Measurements from ENCODE around the gene EPB41L4B.

EPB41L4B gene

GRCh38 chr9:109239240-109239639 lies 81.6 kb downstream of the EPB41L4B start:
- no peaks in the 10 kb centered on the region for H3K4me1 ChIP-seq (ENCODE audit: control insufficient read depth, insufficient read depth, low read length, poor library complexity, severe bottlenecking)
- H3K9me3 ChIP-seq (ENCODE audit: control insufficient read depth, low read length) = no peaks in the 10 kb centered on the region
- peaks cover 4% of the 10 kb centered on the region for H3K27me3 ChIP-seq (replicated peaks; ENCODE audit: control insufficient read depth, insufficient read depth, low read length, poor library complexity, severe bottlenecking)
- H3K4me3 ChIP-seq (ENCODE audit: insufficient read depth, low read depth, low read length, poor library complexity, severe bottlenecking) = no peak overlapping the region
- no peaks in the 10 kb centered on the region for H3K36me3 ChIP-seq (ENCODE audit: control insufficient read depth, insufficient read depth, low read length)
- H3K27ac ChIP-seq (ENCODE audit: insufficient read depth, low read length, poor library complexity, severe bottlenecking) = no peak overlapping the region
- DNase-seq = no peak

DNA sequence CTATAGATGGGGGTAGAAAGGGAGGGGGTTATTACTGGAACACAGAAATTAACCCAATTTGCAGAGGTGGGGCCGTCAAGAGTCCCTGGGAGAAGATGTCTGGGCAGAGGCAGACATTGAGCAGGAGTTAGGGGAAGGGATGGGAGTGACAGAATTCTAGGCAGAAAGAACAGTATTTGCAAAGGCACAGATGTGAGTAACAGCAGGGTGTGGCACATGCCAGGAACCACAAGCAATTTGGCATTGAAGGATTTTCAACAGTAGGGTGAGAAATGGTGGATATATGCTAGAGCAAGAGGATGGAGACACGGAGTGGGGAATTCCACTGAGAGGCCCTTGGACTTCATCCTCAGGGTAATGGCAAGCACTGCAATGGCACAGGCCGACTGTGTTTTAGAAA lies 82.2 kb downstream of the EPB41L4B start:
- H3K36me3 ChIP-seq (ENCODE audit: control insufficient read depth, insufficient read depth, low read length) = no peaks in the 10 kb centered on the region
- H3K4me3 ChIP-seq (ENCODE audit: insufficient read depth, low read depth, low read length, poor library complexity, severe bottlenecking) = no peak overlapping the region
- peaks cover 4% of the 10 kb centered on the region for H3K27me3 ChIP-seq (replicated peaks; ENCODE audit: control insufficient read depth, insufficient read depth, low read length, poor library complexity, severe bottlenecking)
- no peak overlapping the region for H3K27ac ChIP-seq (ENCODE audit: insufficient read depth, low read length, poor library complexity, severe bottlenecking)
- no peaks in the 10 kb centered on the region for H3K4me1 ChIP-seq (ENCODE audit: control insufficient read depth, insufficient read depth, low read length, poor library complexity, severe bottlenecking)
- no peak for DNase-seq
- H3K9me3 ChIP-seq (ENCODE audit: control insufficient read depth, low read length) = no peaks in the 10 kb centered on the region

- Histone ChIP-seq H3K27me3 (replicated peaks; ENCODE audit: control insufficient read depth, insufficient read depth, low read length, poor library complexity, severe bottlenecking) (peaks cover 4% of the 10 kb centered on the region), H3K36me3 (ENCODE audit: control insufficient read depth, insufficient read depth, low read length) (no peaks in the 10 kb centered on the region), H3K4me1 (ENCODE audit: control insufficient read depth, insufficient read depth, low read length, poor library complexity, severe bottlenecking) (no peaks in the 10 kb centered on the region), H3K4me3 (ENCODE audit: insufficient read depth, low read depth, low read length, poor library complexity, severe bottlenecking) (no peak overlapping the region), H3K27ac (ENCODE audit: insufficient read depth, low read length, poor library complexity, severe bottlenecking) (no peak overlapping the region), H3K9me3 (ENCODE audit: control insufficient read depth, low read length) (no peaks in the 10 kb centered on the region)
- DNase-seq = no peak
Observed at GRCh38 chr9:109238125-109238524, 82.7 kb downstream of the EPB41L4B start.

- DNase-seq = no peak
- Histone ChIP-seq H3K27ac (ENCODE audit: insufficient read depth, low read length, poor library complexity, severe bottlenecking) (no peak overlapping the region), H3K36me3 (ENCODE audit: control insufficient read depth, insufficient read depth, low read length) (no peaks in the 10 kb centered on the region)
Observed at GRCh38 chr9:109232449-109233237, 88.2 kb downstream of the EPB41L4B start.

DNA sequence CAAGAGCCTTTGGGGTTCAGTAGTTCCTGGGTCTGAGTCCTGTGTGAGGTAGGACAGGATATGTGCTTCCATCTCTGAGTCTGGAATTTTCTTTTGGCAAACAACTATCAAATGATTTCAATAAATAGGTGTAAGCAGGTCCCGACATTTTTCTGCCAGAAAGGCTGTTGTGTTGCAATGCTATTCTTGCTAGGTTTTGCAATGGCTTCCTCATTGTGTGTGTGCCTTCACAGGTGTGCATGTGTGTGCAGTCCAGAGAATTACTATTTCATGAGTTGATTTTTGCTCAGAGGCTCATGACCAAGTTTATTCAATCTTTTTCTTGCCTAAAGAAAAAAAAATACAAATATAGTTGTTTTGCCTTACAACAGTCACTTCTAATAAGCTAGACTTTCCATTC lies 89.3 kb downstream of the EPB41L4B start:
- no peak for DNase-seq
- H3K9me3 ChIP-seq (ENCODE audit: control insufficient read depth, low read length) = no peaks in the 10 kb centered on the region
- no peak overlapping the region for H3K27ac ChIP-seq (ENCODE audit: insufficient read depth, low read length, poor library complexity, severe bottlenecking)
- H3K4me1 ChIP-seq (ENCODE audit: control insufficient read depth, insufficient read depth, low read length, poor library complexity, severe bottlenecking) = no peaks in the 10 kb centered on the region
- no peaks in the 10 kb centered on the region for H3K36me3 ChIP-seq (ENCODE audit: control insufficient read depth, insufficient read depth, low read length)
- no peak overlapping the region for H3K4me3 ChIP-seq (ENCODE audit: insufficient read depth, low read depth, low read length, poor library complexity, severe bottlenecking)
- peaks cover 4% of the 10 kb centered on the region for H3K27me3 ChIP-seq (replicated peaks; ENCODE audit: control insufficient read depth, insufficient read depth, low read length, poor library complexity, severe bottlenecking)

More at GRCh38 chr9:109232449-109233237, 88.2 kb downstream of the EPB41L4B start:
- H3K4me3 ChIP-seq (ENCODE audit: insufficient read depth, low read depth, low read length, poor library complexity, severe bottlenecking) = no peak overlapping the region
- no peaks in the 10 kb centered on the region for H3K9me3 ChIP-seq (ENCODE audit: control insufficient read depth, low read length)
- H3K4me1 ChIP-seq (ENCODE audit: control insufficient read depth, insufficient read depth, low read length, poor library complexity, severe bottlenecking) = no peaks in the 10 kb centered on the region
- H3K27me3 ChIP-seq (replicated peaks; ENCODE audit: control insufficient read depth, insufficient read depth, low read length, poor library complexity, severe bottlenecking) = peaks cover 4% of the 10 kb centered on the region

DNA sequence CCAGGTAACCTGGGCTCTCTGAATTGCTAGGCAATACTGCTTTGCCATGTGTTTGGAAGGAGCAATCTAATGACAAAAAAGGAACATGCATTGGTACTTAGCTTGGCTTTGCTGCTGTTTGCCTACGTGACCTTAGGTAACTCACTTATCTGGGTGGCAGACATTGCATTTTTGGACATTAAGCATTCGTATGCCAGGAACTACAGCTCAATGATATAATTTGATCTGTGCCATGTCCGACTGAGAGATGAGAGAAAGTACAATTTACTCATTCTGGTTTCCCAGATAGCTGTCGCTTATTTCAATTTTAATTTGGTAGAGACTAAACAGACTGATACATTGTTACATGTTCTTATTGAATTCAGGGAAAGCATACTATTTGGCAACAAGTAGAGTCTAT lies 90.6 kb downstream of the EPB41L4B start:
- H3K27ac ChIP-seq (ENCODE audit: insufficient read depth, low read length, poor library complexity, severe bottlenecking) = no peak overlapping the region
- H3K4me1 ChIP-seq (ENCODE audit: control insufficient read depth, insufficient read depth, low read length, poor library complexity, severe bottlenecking) = no peaks in the 10 kb centered on the region
- H3K27me3 ChIP-seq (replicated peaks; ENCODE audit: control insufficient read depth, insufficient read depth, low read length, poor library complexity, severe bottlenecking) = no peaks in the 10 kb centered on the region
- DNase-seq = no peak
- H3K9me3 ChIP-seq (ENCODE audit: control insufficient read depth, low read length) = no peaks in the 10 kb centered on the region
- H3K4me3 ChIP-seq (ENCODE audit: insufficient read depth, low read depth, low read length, poor library complexity, severe bottlenecking) = no peak overlapping the region
- H3K36me3 ChIP-seq (ENCODE audit: control insufficient read depth, insufficient read depth, low read length) = no peaks in the 10 kb centered on the region

GRCh38 chr9:109229682-109230081 lies 91.2 kb downstream of the EPB41L4B start:
- H3K9me3 ChIP-seq (ENCODE audit: control insufficient read depth, low read length) = no peaks in the 10 kb centered on the region
- H3K27me3 ChIP-seq (replicated peaks; ENCODE audit: control insufficient read depth, insufficient read depth, low read length, poor library complexity, severe bottlenecking) = no peaks in the 10 kb centered on the region
- H3K27ac ChIP-seq (ENCODE audit: insufficient read depth, low read length, poor library complexity, severe bottlenecking) = no peak overlapping the region
- no peaks in the 10 kb centered on the region for H3K4me1 ChIP-seq (ENCODE audit: control insufficient read depth, insufficient read depth, low read length, poor library complexity, severe bottlenecking)
- DNase-seq = no peak
- H3K4me3 ChIP-seq (ENCODE audit: insufficient read depth, low read depth, low read length, poor library complexity, severe bottlenecking) = no peak overlapping the region
- H3K36me3 ChIP-seq (ENCODE audit: control insufficient read depth, insufficient read depth, low read length) = no peaks in the 10 kb centered on the region

DNA sequence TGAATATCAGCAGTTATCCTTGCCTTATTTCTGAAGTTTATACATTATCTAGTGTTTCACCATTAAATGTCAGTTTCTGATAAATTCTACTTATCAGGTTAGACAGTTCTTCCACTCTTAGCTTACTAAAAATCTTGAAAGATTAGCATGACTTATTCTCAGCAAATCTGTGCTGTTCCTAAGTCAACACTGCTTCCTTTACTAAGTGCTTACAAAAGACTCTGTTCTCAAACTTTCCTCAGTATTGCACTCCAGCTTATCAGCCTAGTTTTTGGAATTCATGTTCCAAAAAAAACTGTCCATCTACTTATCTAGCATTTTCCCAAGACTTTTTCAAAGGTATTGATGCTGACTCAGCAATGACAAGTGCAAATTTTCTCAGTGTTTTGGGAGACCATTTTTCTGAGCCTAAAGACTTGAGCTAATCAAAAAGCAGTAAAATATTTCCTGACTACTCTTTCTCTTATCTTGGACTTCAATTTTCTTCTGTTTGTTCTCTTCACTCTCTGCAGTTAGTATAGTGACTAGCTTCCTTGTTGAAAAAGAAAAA lies 92.7 kb downstream of the EPB41L4B start:
- no peak overlapping the region for H3K27ac ChIP-seq (ENCODE audit: insufficient read depth, low read length, poor library complexity, severe bottlenecking)
- no peaks in the 10 kb centered on the region for H3K4me1 ChIP-seq (ENCODE audit: control insufficient read depth, insufficient read depth, low read length, poor library complexity, severe bottlenecking)
- H3K9me3 ChIP-seq (ENCODE audit: control insufficient read depth, low read length) = no peaks in the 10 kb centered on the region
- no peak for DNase-seq
- no peaks in the 10 kb centered on the region for H3K36me3 ChIP-seq (ENCODE audit: control insufficient read depth, insufficient read depth, low read length)
- H3K4me3 ChIP-seq (ENCODE audit: insufficient read depth, low read depth, low read length, poor library complexity, severe bottlenecking) = no peak overlapping the region
- no peaks in the 10 kb centered on the region for H3K27me3 ChIP-seq (replicated peaks; ENCODE audit: control insufficient read depth, insufficient read depth, low read length, poor library complexity, severe bottlenecking)

DNA sequence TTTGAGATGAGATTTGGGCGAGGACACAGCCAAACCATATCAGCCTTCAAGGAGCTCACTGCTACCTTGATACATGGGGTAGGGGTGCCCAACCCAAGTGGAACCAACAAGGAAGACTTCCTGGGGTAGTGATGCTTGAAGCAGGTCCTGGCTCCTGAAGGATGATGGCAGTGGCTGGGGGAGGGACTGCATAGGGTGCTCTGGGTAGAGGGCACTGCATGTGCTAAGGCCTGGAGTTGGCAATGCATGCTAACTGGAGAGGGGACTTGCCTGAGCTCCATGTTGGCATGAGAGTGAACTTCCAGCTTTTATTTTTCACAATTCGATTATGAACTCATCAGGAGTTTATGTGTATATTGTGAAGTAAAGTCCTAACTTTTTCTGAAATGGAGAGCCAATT lies 95.2 kb downstream of the EPB41L4B start:
- Histone ChIP-seq H3K4me3 (ENCODE audit: insufficient read depth, low read depth, low read length, poor library complexity, severe bottlenecking) (no peak overlapping the region), H3K4me1 (ENCODE audit: control insufficient read depth, insufficient read depth, low read length, poor library complexity, severe bottlenecking) (no peaks in the 10 kb centered on the region), H3K36me3 (ENCODE audit: control insufficient read depth, insufficient read depth, low read length) (no peaks in the 10 kb centered on the region), H3K27me3 (replicated peaks; ENCODE audit: control insufficient read depth, insufficient read depth, low read length, poor library complexity, severe bottlenecking) (no peaks in the 10 kb centered on the region), H3K9me3 (ENCODE audit: control insufficient read depth, low read length) (no peaks in the 10 kb centered on the region), H3K27ac (ENCODE audit: insufficient read depth, low read length, poor library complexity, severe bottlenecking) (no peak overlapping the region)
- no peak for DNase-seq

DNA sequence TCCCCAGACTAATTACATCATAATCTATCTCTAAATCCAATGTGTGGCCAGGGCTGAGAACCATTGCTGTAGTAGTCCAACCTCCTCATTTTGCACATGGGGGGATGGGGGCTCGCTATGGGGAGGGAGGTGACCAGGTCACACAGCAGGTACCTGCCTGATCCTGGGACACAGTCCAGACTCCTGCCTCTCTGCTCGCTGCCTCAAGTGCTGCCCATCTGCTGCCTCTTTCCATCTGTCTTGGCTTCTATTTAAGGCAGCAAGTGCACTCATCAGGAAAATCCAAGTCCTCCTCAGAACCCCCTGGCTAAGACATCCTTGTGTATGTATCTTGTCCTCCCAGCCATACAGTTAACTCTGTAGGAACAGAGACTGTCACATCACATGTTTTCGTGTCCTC lies 96.1 kb downstream of the EPB41L4B start:
- H3K27ac ChIP-seq (ENCODE audit: insufficient read depth, low read length, poor library complexity, severe bottlenecking) = no peak overlapping the region
- H3K27me3 ChIP-seq (replicated peaks; ENCODE audit: control insufficient read depth, insufficient read depth, low read length, poor library complexity, severe bottlenecking) = no peaks in the 10 kb centered on the region
- no peak for DNase-seq

More for the DNA sequence above, 96.1 kb downstream of the EPB41L4B start:
- H3K4me1 ChIP-seq (ENCODE audit: control insufficient read depth, insufficient read depth, low read length, poor library complexity, severe bottlenecking) = no peaks in the 10 kb centered on the region
- H3K9me3 ChIP-seq (ENCODE audit: control insufficient read depth, low read length) = no peaks in the 10 kb centered on the region
- H3K4me3 ChIP-seq (ENCODE audit: insufficient read depth, low read depth, low read length, poor library complexity, severe bottlenecking) = no peak overlapping the region
- H3K36me3 ChIP-seq (ENCODE audit: control insufficient read depth, insufficient read depth, low read length) = no peaks in the 10 kb centered on the region
